ENCODE data around the gene DIP2C. TPM values are rescaled to one million over a fixed set of nuclear protein-coding genes. Genes with fewer than 3 reads are reported as not detected.

DIP2C gene
- polyA plus RNA-seq, 1 of the 3 experiments (the other 2 are of a cell fraction), result 8.7 TPM

DNA sequence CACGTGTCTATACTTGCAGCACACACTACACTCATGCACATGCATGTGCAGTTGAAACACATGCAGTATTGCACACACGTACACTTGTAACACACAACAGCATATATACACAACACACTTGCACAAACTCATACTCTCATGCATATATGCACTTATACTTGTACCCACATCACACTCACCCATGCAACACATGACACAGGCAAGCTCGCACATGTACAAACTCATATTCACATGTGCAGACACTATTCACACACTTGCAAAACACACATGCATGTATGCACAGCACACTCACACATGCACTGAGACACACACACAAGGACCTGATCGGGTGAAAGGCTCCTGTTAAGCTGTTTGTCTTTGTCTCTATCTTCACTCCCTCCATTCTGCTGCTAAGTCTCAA is 384.4 kb downstream of the DIP2C start:
- H2AFZ ChIP-seq (ENCODE audit: low read depth), result no peak overlapping the region
- POLR2A ChIA-PET, result no interaction called here
- H4K20me1 ChIP-seq (ENCODE audit: insufficient read depth), result no peaks in the 10 kb centered on the region
- no peak overlapping the region for H3K9ac ChIP-seq
- peaks cover 3% of the 10 kb centered on the region for H3F3A ChIP-seq (replicated peaks; ENCODE audit: insufficient read depth)
- no peak overlapping the region for H3K4me2 ChIP-seq
- WGBS (ENCODE audit: low lambda C conversion rate), result 90% methylated on average over 4 of the region's 4 CpGs
- TF ChIP-seq NFIC (IDR thresholded peaks at IDR 0.05; ENCODE audit: borderline replicate concordance) (no peak), NRF1 (IDR thresholded peaks at IDR 0.05; ENCODE audit: low read depth, low read length) (no peak), ELF1 (IDR thresholded peaks at IDR 0.05) (no peak), YY1 (IDR thresholded peaks at IDR 0.05; ENCODE audit: low read depth) (no peak), FOSL2 (IDR thresholded peaks at IDR 0.05; ENCODE audit: borderline replicate concordance, low read depth) (no peak), FOXJ3 (CRISPR knock-in tag; IDR thresholded peaks at IDR 0.05) (no peak), EP300 (IDR thresholded peaks at IDR 0.05; ENCODE audit: borderline replicate concordance in 1 of 2, low read depth in 1 of 2, low read length in 1 of 2) (no peak), CHD2 (IDR thresholded peaks at IDR 0.05; ENCODE audit: low read length, partially characterized antibody) (no peak), TEAD4 (IDR thresholded peaks at IDR 0.05; ENCODE audit: borderline replicate concordance, insufficient read depth) (no peak), SIN3A (IDR thresholded peaks at IDR 0.05; ENCODE audit: borderline replicate concordance, low read depth, low read length) (no peak)
- TF ChIP-seq, protein P1, sequence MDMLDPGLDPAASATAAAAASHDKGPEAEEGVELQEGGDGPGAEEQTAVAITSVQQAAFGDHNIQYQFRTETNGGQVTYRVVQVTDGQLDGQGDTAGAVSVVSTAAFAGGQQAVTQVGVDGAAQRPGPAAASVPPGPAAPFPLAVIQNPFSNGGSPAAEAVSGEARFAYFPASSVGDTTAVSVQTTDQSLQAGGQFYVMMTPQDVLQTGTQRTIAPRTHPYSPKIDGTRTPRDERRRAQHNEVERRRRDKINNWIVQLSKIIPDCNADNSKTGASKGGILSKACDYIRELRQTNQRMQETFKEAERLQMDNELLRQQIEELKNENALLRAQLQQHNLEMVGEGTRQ (IDR thresholded peaks at IDR 0.05; ENCODE audit: borderline replicate concordance, low read depth, low read length), result no peak
- TF ChIP-seq, protein P2, sequence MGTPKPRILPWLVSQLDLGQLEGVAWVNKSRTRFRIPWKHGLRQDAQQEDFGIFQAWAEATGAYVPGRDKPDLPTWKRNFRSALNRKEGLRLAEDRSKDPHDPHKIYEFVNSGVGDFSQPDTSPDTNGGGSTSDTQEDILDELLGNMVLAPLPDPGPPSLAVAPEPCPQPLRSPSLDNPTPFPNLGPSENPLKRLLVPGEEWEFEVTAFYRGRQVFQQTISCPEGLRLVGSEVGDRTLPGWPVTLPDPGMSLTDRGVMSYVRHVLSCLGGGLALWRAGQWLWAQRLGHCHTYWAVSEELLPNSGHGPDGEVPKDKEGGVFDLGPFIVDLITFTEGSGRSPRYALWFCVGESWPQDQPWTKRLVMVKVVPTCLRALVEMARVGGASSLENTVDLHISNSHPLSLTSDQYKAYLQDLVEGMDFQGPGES (IDR thresholded peaks at IDR 0.05; ENCODE audit: low read depth, low read length), result no peak
- TF ChIP-seq, protein P3, sequence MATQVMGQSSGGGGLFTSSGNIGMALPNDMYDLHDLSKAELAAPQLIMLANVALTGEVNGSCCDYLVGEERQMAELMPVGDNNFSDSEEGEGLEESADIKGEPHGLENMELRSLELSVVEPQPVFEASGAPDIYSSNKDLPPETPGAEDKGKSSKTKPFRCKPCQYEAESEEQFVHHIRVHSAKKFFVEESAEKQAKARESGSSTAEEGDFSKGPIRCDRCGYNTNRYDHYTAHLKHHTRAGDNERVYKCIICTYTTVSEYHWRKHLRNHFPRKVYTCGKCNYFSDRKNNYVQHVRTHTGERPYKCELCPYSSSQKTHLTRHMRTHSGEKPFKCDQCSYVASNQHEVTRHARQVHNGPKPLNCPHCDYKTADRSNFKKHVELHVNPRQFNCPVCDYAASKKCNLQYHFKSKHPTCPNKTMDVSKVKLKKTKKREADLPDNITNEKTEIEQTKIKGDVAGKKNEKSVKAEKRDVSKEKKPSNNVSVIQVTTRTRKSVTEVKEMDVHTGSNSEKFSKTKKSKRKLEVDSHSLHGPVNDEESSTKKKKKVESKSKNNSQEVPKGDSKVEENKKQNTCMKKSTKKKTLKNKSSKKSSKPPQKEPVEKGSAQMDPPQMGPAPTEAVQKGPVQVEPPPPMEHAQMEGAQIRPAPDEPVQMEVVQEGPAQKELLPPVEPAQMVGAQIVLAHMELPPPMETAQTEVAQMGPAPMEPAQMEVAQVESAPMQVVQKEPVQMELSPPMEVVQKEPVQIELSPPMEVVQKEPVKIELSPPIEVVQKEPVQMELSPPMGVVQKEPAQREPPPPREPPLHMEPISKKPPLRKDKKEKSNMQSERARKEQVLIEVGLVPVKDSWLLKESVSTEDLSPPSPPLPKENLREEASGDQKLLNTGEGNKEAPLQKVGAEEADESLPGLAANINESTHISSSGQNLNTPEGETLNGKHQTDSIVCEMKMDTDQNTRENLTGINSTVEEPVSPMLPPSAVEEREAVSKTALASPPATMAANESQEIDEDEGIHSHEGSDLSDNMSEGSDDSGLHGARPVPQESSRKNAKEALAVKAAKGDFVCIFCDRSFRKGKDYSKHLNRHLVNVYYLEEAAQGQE (IDR thresholded peaks at IDR 0.05; ENCODE audit: low read depth, low read length), result no peak
- TF ChIP-seq, protein P4, sequence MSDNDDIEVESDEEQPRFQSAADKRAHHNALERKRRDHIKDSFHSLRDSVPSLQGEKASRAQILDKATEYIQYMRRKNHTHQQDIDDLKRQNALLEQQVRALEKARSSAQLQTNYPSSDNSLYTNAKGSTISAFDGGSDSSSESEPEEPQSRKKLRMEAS (IDR thresholded peaks at IDR 0.05; ENCODE audit: low read depth), result no peak
- H3K4me3 ChIP-seq (ENCODE audit: low read depth in 2 of 2, low read length in 1 of 2), result no peak overlapping the region
- no peaks in the 10 kb centered on the region for H3K9me3 ChIP-seq
- no peaks in the 10 kb centered on the region for H3K9me2 ChIP-seq
- CTCF ChIA-PET, result no interaction called here
- DNase-seq, result no peak
- H3K36me3 ChIP-seq (replicated peaks in 1 of 2; ENCODE audit: control insufficient read depth in 1 of 2, insufficient read depth in 2 of 2, low read length in 1 of 2), result peaks cover 14 to 19% of the 10 kb centered on the region in 2 experiments
- no peak overlapping the region for H3K27ac ChIP-seq (ENCODE audit: low read depth in 2 of 2, low read length in 1 of 2)
- no peaks in the 10 kb centered on the region for H3K27me3 ChIP-seq (ENCODE audit: insufficient read depth)
- no peaks in the 10 kb centered on the region for H3K79me2 ChIP-seq (ENCODE audit: insufficient read depth)
- peaks cover 7 to 12% of the 10 kb centered on the region in 2 experiments; a peak in 2 of 4 replicates for H3K4me1 ChIP-seq (ENCODE audit: control insufficient read depth in 1 of 2, insufficient read depth in 2 of 2, low read depth in 1 of 2, low read length in 1 of 2)
